ENCODE data around the gene KRTAP20-3.

Gene KRTAP20-3

DNA sequence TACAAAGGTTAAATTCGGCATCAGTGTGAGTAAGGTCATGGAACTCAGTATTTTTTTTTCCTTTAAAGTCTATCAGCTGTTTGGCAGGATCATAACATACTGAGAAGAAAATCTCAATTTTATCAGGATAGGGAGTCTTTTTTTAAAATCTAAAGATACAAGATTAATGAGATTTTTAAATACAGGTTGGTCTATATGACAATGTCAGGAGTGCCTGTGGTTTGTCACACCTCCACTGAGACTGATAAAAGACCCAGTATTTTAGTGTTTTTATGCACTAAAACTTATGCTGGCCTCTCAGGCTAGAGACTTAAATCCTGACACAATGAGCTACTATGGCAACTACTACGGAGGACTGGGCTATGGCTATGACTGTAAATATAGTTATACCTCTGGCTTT lies at the start of gene KRTAP20-3:
TSS of gene KRTAP20-3 (plus strand) at position 301 of the 400 bp plus-strand sequence.
- DNase-seq (ENCODE audit: low spot score): no peak

DNA sequence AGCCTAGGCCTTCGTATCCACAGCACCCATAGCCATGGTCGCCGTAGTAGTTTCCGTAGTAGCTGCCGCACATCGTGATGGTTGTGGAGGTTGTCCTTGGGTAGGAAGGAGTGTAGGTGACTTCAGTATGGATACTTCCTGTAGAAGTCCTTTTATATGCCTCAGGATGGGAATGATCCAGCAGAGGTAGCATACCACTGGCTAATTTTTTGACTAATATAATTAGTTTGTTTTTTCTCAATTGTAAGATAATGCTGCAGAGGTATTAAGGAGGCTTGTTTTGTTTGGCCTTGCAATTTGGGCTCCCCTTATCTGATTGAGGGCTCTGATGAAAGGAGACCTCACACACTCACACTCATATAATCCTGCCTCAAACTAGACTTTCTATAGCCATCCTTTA lies 43.9 kb upstream of the KRTAP20-3 start, which contains the start of gene KRTAP6-2:
TSS of gene KRTAP6-2 (minus strand) at position 101 of the 400 bp plus-strand sequence. CDS start at position 73, 28 bp downstream.
- DNase-seq (ENCODE audit: low spot score): no peak

DNA sequence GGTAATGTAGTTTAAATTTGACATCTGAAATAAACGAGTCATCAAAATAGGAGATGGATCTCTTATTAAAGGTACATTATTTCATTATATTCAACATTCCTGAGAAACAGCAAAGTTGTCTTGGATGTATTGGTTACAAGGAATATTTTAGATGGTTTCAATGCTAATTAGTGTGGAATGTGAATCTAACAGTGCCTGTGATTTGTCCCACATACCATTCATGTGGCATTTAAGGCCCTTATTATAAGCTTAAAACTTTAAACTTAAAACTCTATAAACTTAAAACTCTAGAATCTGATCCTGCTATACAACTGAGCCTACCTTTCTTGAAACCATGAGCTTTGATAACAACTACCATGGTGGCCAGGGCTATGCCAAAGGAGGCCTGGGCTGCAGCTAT lies 41.9 kb upstream of the KRTAP20-3 start, which contains the start of gene KRTAP22-1:
TSS of gene KRTAP22-1 (plus strand) at position 301 of the 400 bp plus-strand sequence.
- no peak for DNase-seq (ENCODE audit: low spot score)

DNA sequence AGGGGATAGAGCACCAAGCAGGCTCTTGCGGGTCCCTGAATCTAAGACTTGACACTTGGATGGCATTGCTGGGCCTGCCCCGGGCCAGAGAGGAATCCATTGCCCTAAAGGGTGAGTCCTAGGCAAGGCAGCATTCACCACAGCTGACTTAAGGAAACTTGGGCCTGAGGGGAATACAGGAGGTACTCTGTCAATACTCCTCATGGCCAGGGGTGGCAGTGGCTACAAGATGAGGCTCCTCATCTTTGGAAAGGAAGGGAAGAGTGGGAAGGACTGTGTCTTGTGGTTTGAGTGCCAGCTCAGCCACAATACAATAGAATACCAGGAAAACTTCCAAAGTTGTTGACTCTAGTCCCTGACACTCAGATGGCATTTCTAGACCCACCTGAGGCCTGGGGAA lies 36.7 kb upstream of the KRTAP20-3 start:
- no peak for DNase-seq (ENCODE audit: low spot score)

DNA sequence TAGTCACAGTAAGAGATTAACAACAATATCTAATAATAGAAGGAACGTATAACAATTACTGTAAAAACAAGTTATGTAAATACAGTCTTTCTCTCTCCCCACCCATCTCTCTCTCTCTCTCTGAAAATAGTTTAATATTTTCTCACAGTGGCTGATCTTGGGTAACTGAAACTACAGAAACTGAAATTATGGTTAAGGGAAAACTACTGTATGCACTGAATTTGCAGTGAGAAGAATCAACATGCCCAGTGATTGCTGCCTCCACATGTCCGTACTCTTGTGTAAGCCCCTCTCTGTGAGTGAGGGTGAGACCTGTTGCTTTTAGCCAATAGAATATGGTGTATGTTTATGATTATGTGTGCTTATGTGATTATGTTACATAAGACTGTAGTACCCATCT lies 30.5 kb upstream of the KRTAP20-3 start:
- no peak for DNase-seq (ENCODE audit: low spot score)

DNA sequence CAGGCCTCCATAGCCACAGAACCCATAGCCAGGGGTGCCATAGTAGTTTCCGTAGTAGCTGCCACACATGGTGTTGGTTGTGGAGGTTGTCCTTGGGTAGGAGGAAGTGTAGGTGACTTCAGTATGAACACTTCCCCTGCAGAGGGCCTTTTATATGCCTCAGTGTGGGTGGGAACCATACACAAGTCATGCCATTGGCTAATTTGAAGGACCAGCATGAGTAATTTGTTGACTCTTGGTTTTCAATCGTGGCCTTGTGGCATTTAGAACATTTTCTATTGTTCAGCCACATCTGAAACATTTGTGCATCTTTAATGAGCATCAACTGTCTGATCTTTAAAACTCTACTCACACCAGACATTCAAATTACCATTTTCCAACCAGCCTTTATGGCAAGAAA lies 28.8 kb upstream of the KRTAP20-3 start, which contains the start of gene KRTAP6-1:
TSS of gene KRTAP6-1 (minus strand) at position 95 of the 400 bp plus-strand sequence. CDS start at position 69, 26 bp downstream.
- DNase-seq (ENCODE audit: low spot score): no peak

DNA sequence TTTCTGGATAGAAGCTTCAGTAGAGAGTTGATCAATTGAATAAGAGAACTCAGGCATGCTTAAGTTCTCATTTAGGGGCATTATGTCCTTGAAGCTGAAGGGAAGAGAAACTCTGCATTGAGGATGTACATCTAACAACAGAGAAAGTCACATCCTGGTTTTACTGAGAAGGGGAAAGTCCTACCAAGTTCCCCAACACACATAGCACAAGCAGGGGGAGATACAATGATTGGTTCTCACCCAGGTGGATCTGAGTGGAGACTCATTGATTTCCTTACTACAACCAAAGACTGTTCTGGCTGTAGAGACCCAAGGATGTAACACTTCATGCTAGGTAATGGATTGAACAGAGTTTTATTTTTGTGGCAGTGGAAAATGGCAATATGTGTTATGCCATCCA lies 27.5 kb upstream of the KRTAP20-3 start:
- no peak for DNase-seq (ENCODE audit: low spot score)

DNA sequence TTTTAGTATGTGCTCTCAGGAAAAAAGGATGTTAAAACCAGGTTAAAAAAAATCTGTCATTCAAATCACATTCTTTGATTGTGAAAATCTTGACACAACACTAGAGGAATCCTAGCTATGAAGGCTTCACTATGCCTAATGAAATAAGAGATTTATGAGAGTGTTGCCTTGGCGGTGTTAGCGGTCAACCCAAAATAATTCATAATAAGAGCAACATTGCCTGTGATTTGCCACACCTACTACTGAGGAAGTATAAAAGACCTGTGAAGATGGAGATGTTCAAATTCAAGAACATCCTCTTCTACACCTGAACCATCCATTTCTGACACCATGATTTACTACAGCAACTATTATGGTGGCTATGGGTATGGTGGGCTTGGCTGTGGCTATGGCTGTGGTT lies 26.5 kb upstream of the KRTAP20-3 start, which contains the start of gene KRTAP20-1:
TSS of gene KRTAP20-1 (plus strand) at position 301 of the 400 bp plus-strand sequence. CDS start at position 331, 30 bp downstream.
- DNase-seq (ENCODE audit: low spot score): no peak

DNA sequence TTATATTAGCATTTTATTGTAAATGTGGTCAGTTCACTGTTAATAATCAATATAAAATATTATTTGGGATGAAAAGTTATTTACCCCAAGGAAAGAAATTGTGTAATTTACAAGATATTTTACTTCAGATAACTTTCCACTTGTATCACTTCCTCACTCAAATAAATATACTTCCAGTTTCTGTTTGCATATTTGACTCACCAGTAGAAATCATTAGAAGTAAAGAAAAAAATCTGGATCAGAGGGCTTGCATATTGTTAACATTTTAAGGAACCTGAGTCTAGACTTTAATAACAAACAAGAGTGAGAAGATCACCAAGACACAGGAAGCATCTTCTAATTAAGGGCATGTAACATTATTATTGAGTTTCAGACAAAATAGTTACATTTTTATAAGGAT lies 22.6 kb upstream of the KRTAP20-3 start:
- no peak for DNase-seq (ENCODE audit: low spot score)

DNA sequence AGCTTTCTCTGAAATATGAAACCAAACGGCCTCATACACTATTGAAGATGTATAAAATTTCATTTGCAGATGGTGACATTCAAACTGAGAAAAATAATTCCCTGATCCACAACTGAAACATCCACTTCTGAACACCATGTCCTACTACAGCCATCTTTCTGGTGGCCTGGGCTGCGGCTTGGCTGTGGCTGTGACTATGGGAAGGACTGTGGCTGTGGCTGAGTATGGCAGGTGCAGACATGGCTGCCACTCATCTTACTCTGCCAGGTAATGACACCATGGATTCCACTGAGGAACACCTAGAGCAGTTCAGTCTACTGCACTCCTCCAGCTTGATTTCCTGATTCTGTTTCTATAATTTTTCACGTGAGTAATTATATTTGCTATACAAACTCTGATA lies 22.1 kb upstream of the KRTAP20-3 start, which contains the start of gene KRTAP20-4:
TSS of gene KRTAP20-4 (plus strand) at position 106 of the 400 bp plus-strand sequence.
- no peak for DNase-seq (ENCODE audit: low spot score)

DNA sequence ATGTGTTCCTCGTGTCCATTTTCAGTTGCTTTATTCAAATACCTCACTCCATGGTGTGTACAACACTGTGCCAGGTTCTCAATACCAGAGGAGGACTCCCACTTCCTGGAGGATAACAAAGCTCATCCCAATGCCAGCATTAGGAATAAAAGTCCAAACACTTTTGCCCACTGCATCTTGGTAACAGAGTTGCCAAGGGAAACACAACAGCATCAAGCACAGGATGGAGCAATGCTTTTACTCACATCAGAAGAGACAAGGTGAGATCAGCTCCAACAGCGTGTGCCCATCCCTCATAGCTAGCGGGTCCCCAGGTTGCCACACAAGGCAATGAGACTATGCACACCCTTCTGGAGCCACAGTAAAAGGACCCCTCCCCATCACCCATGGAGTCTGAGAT lies 19.3 kb upstream of the KRTAP20-3 start:
- no peak for DNase-seq (ENCODE audit: low spot score)

DNA sequence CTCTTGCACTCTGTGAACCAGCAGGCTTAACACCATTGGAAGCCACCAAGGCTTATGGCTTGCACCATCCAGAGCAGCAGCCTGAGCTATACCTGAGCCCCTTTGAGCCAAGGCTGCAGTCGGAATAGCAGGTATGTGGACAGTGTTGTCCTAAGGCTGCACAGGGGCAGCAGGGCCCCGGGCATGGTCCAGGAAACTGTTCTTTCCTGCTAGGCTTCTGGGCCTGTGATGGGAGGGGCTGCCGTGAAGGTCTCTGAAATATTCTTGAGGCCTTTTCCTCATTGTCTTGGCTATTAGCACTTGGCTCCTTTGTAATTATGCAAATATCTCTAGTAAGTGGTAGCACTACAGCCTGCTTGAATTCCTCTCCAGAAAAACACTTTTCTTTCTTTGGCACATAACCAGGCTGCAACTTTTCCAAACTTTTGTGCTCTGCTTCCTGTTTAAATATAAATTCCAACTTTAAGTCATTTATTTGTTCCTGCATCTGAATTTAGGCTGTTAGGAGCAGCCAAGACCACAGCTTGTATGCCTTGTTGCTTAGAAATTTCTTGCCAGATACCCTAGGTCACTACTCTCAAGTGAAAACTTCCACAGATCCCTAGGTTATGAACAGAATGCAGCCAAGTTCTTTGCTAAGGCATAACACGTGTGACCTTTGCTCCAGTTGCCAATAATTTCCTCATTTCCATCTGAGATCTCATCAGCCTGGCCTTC lies 17.1 kb upstream of the KRTAP20-3 start:
- DNase-seq (ENCODE audit: low spot score): no peak

DNA sequence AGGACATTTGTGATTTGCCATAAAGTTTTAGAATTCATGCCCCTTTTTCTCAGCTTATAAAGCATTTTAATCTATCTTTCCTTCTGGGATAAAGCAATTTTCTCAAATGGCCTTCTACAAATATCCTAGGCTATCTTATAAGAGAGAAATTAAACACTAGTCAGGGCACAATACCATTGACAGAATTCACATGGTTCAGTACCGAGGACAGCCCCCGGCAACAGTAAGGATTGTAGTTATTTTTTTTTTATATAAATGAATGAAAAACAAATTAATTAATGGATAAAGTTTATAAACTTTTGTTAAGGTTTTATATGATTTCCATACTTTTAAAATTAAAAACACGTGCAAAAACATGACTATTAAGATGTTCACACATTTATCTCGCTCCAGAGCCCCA lies 14.6 kb upstream of the KRTAP20-3 start:
- no peak for DNase-seq (ENCODE audit: low spot score)

DNA sequence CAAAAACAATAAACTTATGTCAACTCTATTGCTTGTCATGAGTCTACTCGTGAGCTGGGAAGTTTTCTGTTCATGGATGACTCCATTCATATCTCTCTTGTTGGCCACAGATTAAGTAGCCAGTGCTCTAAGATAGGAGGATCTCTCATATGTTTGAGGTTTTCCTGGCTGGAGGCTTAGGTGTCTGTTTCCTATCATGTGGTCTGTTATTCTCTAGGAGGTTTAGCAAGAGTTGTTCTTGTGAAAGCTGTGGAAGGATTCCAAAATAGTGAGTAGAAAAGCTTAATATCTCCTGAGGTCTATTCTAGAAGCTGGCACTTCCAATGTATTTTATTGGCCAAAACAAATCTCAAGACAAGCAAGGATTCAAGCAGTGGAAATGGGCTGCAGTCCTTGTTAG lies 13.5 kb upstream of the KRTAP20-3 start:
- DNase-seq (ENCODE audit: low spot score): no peak

DNA sequence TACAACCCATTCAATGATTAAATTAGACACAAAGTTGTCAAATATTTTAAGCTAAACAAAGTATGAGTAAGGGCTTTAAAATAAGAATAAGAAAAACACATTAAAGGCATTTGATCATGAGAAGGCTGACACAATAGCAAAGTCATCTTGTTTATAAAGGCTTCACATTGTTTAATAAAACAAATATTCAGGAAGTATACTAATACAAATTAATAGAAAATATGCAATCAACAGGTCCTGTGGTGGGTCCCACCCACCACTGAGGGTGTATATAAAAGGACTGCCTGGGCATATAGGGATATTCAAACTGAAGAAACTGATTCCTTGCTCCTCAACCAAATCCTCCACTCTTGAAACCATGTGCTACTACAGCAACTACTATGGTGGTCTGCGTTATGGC lies 7.8 kb upstream of the KRTAP20-3 start, which contains the start of gene KRTAP20-2:
TSS of gene KRTAP20-2 (plus strand) at position 301 of the 400 bp plus-strand sequence. CDS start at position 359, 58 bp downstream.
- no peak for DNase-seq (ENCODE audit: low spot score)

DNA sequence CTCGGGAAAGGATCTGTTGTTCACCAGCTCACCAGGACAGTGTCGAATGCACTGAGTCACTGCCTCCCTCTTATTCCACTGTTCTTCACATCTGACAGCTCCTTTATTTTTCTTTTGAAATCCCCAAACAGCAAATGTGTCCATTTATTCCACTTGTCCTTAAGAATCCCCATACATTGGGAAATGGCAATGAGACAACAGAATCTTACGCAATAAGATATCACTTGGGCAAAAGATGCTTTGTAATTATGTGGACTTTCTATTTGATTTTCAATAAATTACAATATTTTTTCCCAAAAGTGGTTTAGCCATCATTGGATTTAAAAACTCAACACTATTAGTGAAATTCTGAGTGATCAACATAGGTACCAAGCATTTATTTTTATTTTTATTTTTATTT lies 4.0 kb upstream of the KRTAP20-3 start:
- DNase-seq (ENCODE audit: low spot score): no peak

DNA sequence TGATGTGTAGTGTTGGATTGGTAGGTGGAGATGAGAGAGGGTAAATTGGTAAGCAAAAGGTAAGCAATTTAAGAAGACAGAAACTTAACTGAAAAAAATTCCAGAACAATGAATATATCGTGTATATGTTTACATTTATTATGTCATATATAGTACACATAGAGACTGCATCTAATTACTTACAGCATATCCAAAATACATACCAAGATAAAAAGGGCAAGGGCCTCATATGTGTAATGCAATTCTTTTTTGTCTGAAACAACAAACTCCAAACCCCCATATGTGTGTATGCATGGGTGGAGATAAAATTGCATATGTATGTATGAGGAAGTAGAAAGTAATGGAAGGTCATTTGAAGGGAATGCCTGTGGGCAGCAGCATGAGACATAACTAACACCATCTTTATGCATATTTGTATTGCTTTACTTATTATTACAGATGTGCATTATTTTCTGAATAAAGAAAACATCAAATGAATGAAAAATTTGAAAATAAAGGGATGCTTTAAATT lies 4.3 kb downstream of the KRTAP20-3 start:
- DNase-seq (ENCODE audit: low spot score): no peak

DNA sequence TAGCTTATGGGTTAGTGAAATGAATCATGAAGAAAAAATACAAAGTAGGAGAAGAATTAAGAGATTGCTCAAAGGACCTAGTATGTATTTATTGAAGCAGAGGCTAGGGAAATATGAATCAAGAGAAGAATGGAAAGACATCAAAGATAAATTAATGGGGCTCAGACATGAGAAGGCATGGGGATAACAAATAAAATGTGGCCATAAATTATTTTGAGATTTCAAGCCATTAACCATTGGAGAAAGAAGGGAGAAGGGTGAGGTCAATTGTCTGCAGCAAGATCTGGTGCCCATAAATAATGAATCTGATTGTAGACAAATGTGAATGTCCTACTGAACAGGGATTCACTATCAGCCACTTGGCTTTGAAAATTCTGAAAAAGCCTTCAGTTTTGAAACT lies 10.2 kb downstream of the KRTAP20-3 start:
- no peak for DNase-seq (ENCODE audit: low spot score)

DNA sequence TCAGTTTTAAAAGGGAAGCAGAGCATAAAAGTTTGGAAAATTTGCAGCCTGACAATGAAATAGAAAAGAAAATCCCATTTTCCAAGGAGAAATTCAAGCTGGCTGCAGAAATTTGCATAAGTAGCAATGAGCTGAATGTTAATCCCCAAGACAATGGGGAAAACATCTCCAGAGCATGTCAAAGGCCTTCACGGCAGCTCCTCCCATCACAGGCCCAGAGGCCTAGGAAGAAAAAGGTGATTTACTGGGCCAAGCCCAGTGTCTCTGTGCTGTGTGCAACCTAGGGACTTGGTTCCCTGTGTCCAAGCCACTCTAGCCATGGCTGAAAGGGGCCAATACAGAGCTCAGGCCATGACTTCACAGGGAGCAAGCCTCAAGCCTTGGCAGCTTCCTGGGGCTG lies 26.1 kb downstream of the KRTAP20-3 start:
- DNase-seq (ENCODE audit: low spot score): no peak

DNA sequence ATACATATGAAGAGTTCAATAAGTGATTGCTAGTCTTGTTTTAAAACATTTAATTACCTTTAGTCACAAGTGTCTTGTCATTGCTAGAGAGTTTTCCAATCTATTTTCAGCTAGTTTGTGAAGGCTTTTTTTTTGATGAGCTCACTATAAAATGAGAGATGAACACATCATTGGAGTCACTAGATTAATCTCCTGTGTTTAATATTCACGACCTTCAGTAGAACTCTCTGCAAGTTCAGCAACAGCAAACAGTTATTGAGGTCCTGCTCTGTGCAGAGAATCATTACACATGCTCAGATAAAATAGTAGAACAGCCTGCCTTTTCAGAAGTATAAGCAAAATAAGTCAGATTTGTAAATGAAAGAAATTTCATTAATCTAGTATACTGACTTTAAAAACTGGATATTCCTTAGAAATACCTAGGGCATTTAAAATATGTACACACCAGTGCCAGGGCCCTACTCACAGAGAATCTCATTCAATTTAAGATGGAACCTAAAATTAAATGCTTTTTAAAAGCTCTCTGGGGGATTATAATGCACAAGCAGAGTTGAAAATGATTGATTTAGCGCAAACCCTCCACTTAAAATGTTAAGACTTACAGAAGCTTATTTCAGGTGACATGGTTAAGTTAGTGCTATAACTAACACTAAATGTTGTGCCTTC lies 30.5 kb downstream of the KRTAP20-3 start:
- DNase-seq (ENCODE audit: low spot score): no peak

DNA sequence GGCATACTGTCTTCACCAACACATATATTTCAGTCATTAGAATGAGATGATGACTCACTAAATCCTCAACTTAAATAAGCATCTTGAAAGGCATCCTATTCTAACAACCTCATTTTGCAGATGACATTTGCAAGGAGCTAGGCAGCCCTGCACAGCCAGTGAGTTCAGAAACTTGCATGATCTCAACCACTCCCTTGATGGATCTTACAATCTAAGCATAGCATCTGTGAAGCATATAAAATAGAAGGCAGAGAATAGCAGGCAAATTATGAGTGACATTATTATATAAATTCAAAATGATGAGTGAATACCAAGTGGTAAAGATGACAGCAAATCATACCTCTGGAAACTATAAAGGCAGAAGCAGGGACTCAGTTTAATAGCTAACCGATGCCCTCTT lies 31.6 kb downstream of the KRTAP20-3 start:
- DNase-seq (ENCODE audit: low spot score): no peak

DNA sequence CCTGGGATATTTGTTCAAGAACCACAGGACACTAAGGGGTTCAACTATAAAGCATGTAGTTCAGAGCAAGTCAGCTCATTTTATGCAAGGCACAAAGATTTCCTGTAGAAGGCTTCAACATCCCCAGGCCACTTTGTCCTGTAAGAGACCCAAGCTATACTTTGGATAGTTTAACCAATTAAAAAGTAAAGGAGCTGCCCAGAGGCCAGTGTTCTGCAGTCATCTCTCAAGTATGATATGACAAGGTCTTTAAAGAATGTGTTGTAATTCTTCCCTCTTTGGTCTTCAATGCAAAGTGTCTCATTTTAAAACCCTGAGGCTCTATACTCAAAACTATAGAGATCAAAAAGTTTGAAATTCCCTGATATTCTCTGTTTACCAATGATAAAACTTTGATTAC lies 34.1 kb downstream of the KRTAP20-3 start:
- no peak for DNase-seq (ENCODE audit: low spot score)

DNA sequence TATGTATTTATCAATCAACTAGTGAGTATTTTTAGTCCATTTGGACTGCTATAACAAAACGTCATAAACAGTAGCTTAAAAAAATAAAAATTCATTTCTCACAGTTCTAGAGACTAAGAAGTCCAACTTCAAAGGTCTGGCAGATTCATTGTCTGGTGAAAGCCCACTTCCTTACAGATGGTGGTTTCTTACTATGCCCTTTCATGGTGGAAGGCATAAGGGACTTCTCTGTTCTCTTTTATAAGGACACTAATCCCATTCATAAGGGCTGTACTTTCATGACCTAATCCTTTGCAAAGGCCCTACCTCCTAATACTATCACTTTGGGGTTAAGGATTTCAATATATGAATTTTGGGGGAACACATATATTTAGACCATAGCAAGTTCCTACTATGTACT lies 37.9 kb downstream of the KRTAP20-3 start:
- no peak for DNase-seq (ENCODE audit: low spot score)

Measured in cerebellar cortex (tissue), 1 donor.